Tibial nerve (tissue), 3 donors: ENCODE measurements around the gene TENT4A.

ENCODE experiments used
- CTCF ChIP-seq, 5 experiments: fragments of 200-600 bp in 3 of 5; fragments of 450-650 bp in 2 of 5; sonication (generic) in 3 of 5; IDR thresholded peaks; one replicate each; pipeline ENCODE4 v1.5.1; 2016 to 2019; ENCODE audit warnings: antibody characterized with exemption in 5 of 5, mild to moderate bottlenecking in 3 of 5, moderate library complexity in 2 of 5
- POLR2A ChIP-seq, 2 donors: fragments of 450-650 bp; IDR thresholded peaks; one replicate each; pipeline ENCODE4 v1.6.1; 2017; ENCODE audit warnings: antibody characterized with exemption in 2 of 2, mild to moderate bottlenecking in 2 of 2, moderate library complexity in 2 of 2

- no peak for TF ChIP-seq CTCF (IDR thresholded peaks at IDR 0.05)
- TF ChIP-seq POLR2A (IDR thresholded peaks at IDR 0.05) = no peak
These were observed at the start of gene TENT4A for GRCh38 chr5:6713274-6714225.
